Keratinocyte (primary cell): ENCODE data around the gene COA7.

Experiments
- CTCF ChIP-seq, 3 experiments: IDR thresholded peaks in 1 of 3; conservative IDR thresholded peaks in 1 of 3; optimal IDR thresholded peaks in 1 of 3; 2 replicates in 2 of 3; 3 replicates in 1 of 3; pipeline versions ENCODE3 to v1.5.1; 2011; ENCODE audit warnings: low read length in 3 of 3, mild to moderate bottlenecking in 3 of 3, moderate library complexity in 2 of 3, control low read depth in 1 of 3, inconsistent platforms in 1 of 3; ENCODE audit not compliant: insufficient read depth in 2 of 3; ENCODE audit errors: extremely low read depth in 1 of 3
- EZH2 ChIP-seq: IDR thresholded peaks from one replicate; pipeline ENCODE4 v1.6.1; 2012; ENCODE audit warnings: inconsistent platforms, mild to moderate bottlenecking, low read length, moderate library complexity

- TF ChIP-seq EZH2 (no peak), CTCF (optimal IDR thresholded peaks at IDR 0.05 in 1 of 3, IDR thresholded peaks at IDR 0.05 in 1 of 3, conservative IDR thresholded peaks at IDR 0.05 in 1 of 3; ENCODE audit: extremely low read depth in 1 of 3, insufficient read depth in 2 of 3, low read length in 3 of 3) (no peak)
Observed at GRCh38 chr1:52654063-52654462, 44.1 kb downstream of the COA7 start.
